NT2/D1 (cell line): ENCODE data around the gene TTC22.

Experiments used
- SUZ12 ChIP-seq: IDR thresholded peaks from 2 replicates; pipeline ENCODE4 v1.6.1; 2011; ENCODE audit not compliant: insufficient read length, insufficient read depth; ENCODE audit errors: extremely low read depth
- YY1 ChIP-seq: IDR thresholded peaks from 2 replicates; pipeline ENCODE4 v1.6.1; 2011; ENCODE audit not compliant: insufficient read length, insufficient read depth

- TF ChIP-seq YY1 (no peak), SUZ12 (no peak)
These were observed 49.6 kb upstream of the TTC22 start for GRCh38 chr1:54850737-54851136.
